ENCODE data around the gene BIRC2. TPM values are rescaled to one million over a fixed set of nuclear protein-coding genes. Genes with fewer than 3 reads are reported as not detected.
"Not testable (repeated sequence)": the region's sequence is repeated elsewhere in the genome, so short reads cannot be mapped to it uniquely, and the experiment has no call there.

Gene BIRC2
- 43.4 and 46.9 TPM in 2 replicates for total RNA-seq (ENCODE audit: low replicate concordance)
- long read RNA-seq, transcript BIRC2-208 (10 exons, 2,617 nt): minor isoform, 5 of 90 reads
- long read RNA-seq, transcript BIRC2-201 (9 exons, 3,743 nt): major isoform, 15 of 90 reads
- long read RNA-seq, partial matches to known transcripts: 46 of 90 reads
- long read RNA-seq, other reads (novel, unspliced or antisense): 22 of 90 reads

- TF ChIP-seq CTCF (conservative IDR thresholded peaks at IDR 0.05): peak; percentile 74
- Mint-ChIP-seq H3K4me3 (peak within 1 kb of the TSS; percentile 90), H3K27me3 (no peaks in the 10 kb centered on the region), H3K4me1 (ENCODE audit: unreplicated experiment) (peaks cover 29% of the 10 kb centered on the region), H3K9me3 (no peaks in the 10 kb centered on the region), H3K27ac (peak within 1 kb of the TSS; percentile 97), H3K36me3 (peaks cover 18% of the 10 kb centered on the region)
- DNase-seq (ENCODE audit: extremely low spot score, unreplicated experiment): peak; percentile 99
Measured at GRCh38 chr11:102346748-102347461, at the start of gene BIRC2. Gene BIRC2 (plus strand): TSS chr11:102347214. CDS start chr11:102349855, 2,641 bp downstream.

GRCh38 chr11:102300837-102301236 lies 46.2 kb upstream of the BIRC2 start:
- H3K36me3 Mint-ChIP-seq; H3K4me3 Mint-ChIP-seq; H3K9me3 Mint-ChIP-seq; H3K27me3 Mint-ChIP-seq; H3K27ac Mint-ChIP-seq; H3K4me1 Mint-ChIP-seq (ENCODE audit: unreplicated experiment); DNase-seq (ENCODE audit: extremely low spot score, unreplicated experiment): not testable (repeated sequence)

GRCh38 chr11:102302241-102302640 lies 44.8 kb upstream of the BIRC2 start:
- Mint-ChIP-seq H3K4me1 (ENCODE audit: unreplicated experiment) (peaks cover 7% of the 10 kb centered on the region), H3K27ac (no peak overlapping the region), H3K9me3 (peaks cover 7% of the 10 kb centered on the region), H3K27me3 (peaks cover 3% of the 10 kb centered on the region), H3K36me3 (no peaks in the 10 kb centered on the region), H3K4me3 (no peak overlapping the region)
- no peak for DNase-seq (ENCODE audit: extremely low spot score, unreplicated experiment)
- TF ChIP-seq CTCF (conservative IDR thresholded peaks at IDR 0.05): no peak

GRCh38 chr11:102304686-102305085 lies 42.3 kb upstream of the BIRC2 start:
- no peak for DNase-seq (ENCODE audit: extremely low spot score, unreplicated experiment)
- peaks cover 2% of the 10 kb centered on the region for H3K27me3 Mint-ChIP-seq

GRCh38 chr11:102305352-102306047 lies 41.5 kb upstream of the BIRC2 start:
- peak overlapping the region; percentile 85 for H3K27ac Mint-ChIP-seq
- H3K27me3 Mint-ChIP-seq: no peaks in the 10 kb centered on the region
- DNase-seq (ENCODE audit: extremely low spot score, unreplicated experiment): no peak
- H3K36me3 Mint-ChIP-seq: no peaks in the 10 kb centered on the region
- TF ChIP-seq CTCF (conservative IDR thresholded peaks at IDR 0.05): peak; percentile 15
- H3K4me1 Mint-ChIP-seq (ENCODE audit: unreplicated experiment): peaks cover 9% of the 10 kb centered on the region
- peaks cover 7% of the 10 kb centered on the region for H3K9me3 Mint-ChIP-seq
- H3K4me3 Mint-ChIP-seq: peak overlapping the region; percentile 24

More at GRCh38 chr11:102304686-102305085, 42.3 kb upstream of the BIRC2 start:
- no peak for TF ChIP-seq CTCF (conservative IDR thresholded peaks at IDR 0.05)
- Mint-ChIP-seq H3K27ac (no peak overlapping the region), H3K4me1 (ENCODE audit: unreplicated experiment) (peaks cover 9% of the 10 kb centered on the region), H3K36me3 (no peaks in the 10 kb centered on the region), H3K4me3 (no peak overlapping the region), H3K9me3 (peaks cover 7% of the 10 kb centered on the region)

Measured in type B pancreatic cell (in vitro differentiated cells).